SK-N-MC (cell line): Measurements from ENCODE around the gene PITPNC1.

Experiments
- DNase-seq: peaks from one replicate; pipeline ENCODE4 v3.0.0-alpha.2; 2011; ENCODE audit warnings: low read depth, low spot score
- H3K27ac ChIP-seq: fragments of 200-600 bp; sonication (generic); 2 replicates; pipeline ENCODE4 v1.5.1; 2016; ENCODE audit warnings: mixed run types
- H3K36me3 ChIP-seq: fragments of 200-600 bp; sonication (generic); 2 replicates; pipeline ENCODE4 v1.6.1; 2017; ENCODE audit warnings: antibody characterized with exemption, low read length, mixed read lengths; ENCODE audit not compliant: insufficient read depth
- H3K4me3 ChIP-seq: fragments of 200-600 bp; sonication (generic); 2 replicates; pipeline ENCODE4 v1.5.1; 2016
- H3K9ac ChIP-seq: fragments of 200-600 bp; sonication (generic); 2 replicates; pipeline ENCODE4 v1.8.0; 2017; ENCODE audit warnings: mixed run types, mixed read lengths; ENCODE audit not compliant: insufficient read length
- H3K9me3 ChIP-seq: fragments of 200-600 bp; sonication (generic); 2 replicates; pipeline ENCODE4 v1.6.1; 2017; ENCODE audit warnings: low read depth, mild to moderate bottlenecking, antibody characterized with exemption, low read length, moderate library complexity, mixed read lengths
- EZH2 ChIP-seq: fragments of 200-600 bp; sonication (generic); IDR thresholded peaks from one replicate; pipeline ENCODE4 v1.6.1; 2017; ENCODE audit warnings: antibody characterized with exemption
- FOXP2 ChIP-seq: optimal IDR thresholded peaks from 2 replicates; pipeline ENCODE3; 2011; ENCODE audit warnings: mild to moderate bottlenecking, moderate library complexity; ENCODE audit not compliant: insufficient read depth; ENCODE audit errors: extremely low read length, control extremely low read depth
- POLR2AphosphoS5 ChIP-seq: IDR thresholded peaks from 2 replicates; pipeline ENCODE4 v1.6.1; 2012; ENCODE audit warnings: mild to moderate bottlenecking, low read depth, low read length, borderline replicate concordance

Gene PITPNC1

GRCh38 chr17:67707442-67707841 lies 330.4 kb downstream of the PITPNC1 start:
- Histone ChIP-seq H3K36me3 (no peaks in the 10 kb centered on the region), H3K9ac (no peak overlapping the region), H3K9me3 (no peaks in the 10 kb centered on the region), H3K4me3 (no peak overlapping the region), H3K27ac (no peak overlapping the region)
- TF ChIP-seq EZH2 (no peak), POLR2AphosphoS5 (no peak)
- no peak for DNase-seq

GRCh38 chr17:67708378-67708777 lies 331.3 kb downstream of the PITPNC1 start:
- no peak overlapping the region for H3K27ac ChIP-seq
- H3K9me3 ChIP-seq: peaks cover 4% of the 10 kb centered on the region; the same call in 1 of the 2 replicates
- H3K36me3 ChIP-seq: no peaks in the 10 kb centered on the region
- TF ChIP-seq EZH2: no peak
- TF ChIP-seq FOXP2: no peak
- no peak for TF ChIP-seq POLR2AphosphoS5
- no peak overlapping the region for H3K9ac ChIP-seq
- no peak overlapping the region for H3K4me3 ChIP-seq
- no peak for DNase-seq

- no peak for TF ChIP-seq POLR2AphosphoS5
- no peak for TF ChIP-seq FOXP2
- TF ChIP-seq EZH2: no peak
- H3K9ac ChIP-seq: no peak overlapping the region
- H3K36me3 ChIP-seq: no peaks in the 10 kb centered on the region
- DNase-seq: no peak
- no peak overlapping the region for H3K27ac ChIP-seq
- H3K9me3 ChIP-seq: peaks cover 4% of the 10 kb centered on the region; the same call in 1 of the 2 replicates
- H3K4me3 ChIP-seq: no peak overlapping the region
These were observed 334.8 kb downstream of the PITPNC1 start for GRCh38 chr17:67711916-67712315.

- Histone ChIP-seq H3K9me3 (peaks cover 4% of the 10 kb centered on the region; the same call in 1 of the 2 replicates), H3K36me3 (no peaks in the 10 kb centered on the region), H3K4me3 (no peak overlapping the region), H3K27ac (no peak overlapping the region), H3K9ac (no peak overlapping the region)
- TF ChIP-seq EZH2: no peak
- no peak for DNase-seq
These were observed 335.3 kb downstream of the PITPNC1 start for GRCh38 chr17:67712375-67712774.

GRCh38 chr17:67713169-67713568 lies 336.1 kb downstream of the PITPNC1 start:
- no peak for DNase-seq
- no peaks in the 10 kb centered on the region for H3K36me3 ChIP-seq
- no peak overlapping the region for H3K9ac ChIP-seq
- H3K4me3 ChIP-seq: no peak overlapping the region
- H3K9me3 ChIP-seq: peaks cover 4% of the 10 kb centered on the region; the same call in 1 of the 2 replicates
- TF ChIP-seq EZH2: no peak
- TF ChIP-seq FOXP2: no peak
- no peak overlapping the region for H3K27ac ChIP-seq

GRCh38 chr17:67716405-67716798 lies 339.3 kb downstream of the PITPNC1 start:
- no peak for DNase-seq
- Histone ChIP-seq H3K27ac (no peak overlapping the region), H3K4me3 (no peak overlapping the region), H3K9me3 (peaks cover 4% of the 10 kb centered on the region; the same call in 1 of the 2 replicates), H3K36me3 (peaks cover 22% of the 10 kb centered on the region), H3K9ac (no peak overlapping the region)
- no peak for TF ChIP-seq EZH2
- TF ChIP-seq FOXP2: no peak
- no peak for TF ChIP-seq POLR2AphosphoS5

- H3K4me3 ChIP-seq: peak overlapping the region; percentile 93
- H3K9me3 ChIP-seq: peaks cover 4% of the 10 kb centered on the region; the same call in 1 of the 2 replicates
- H3K9ac ChIP-seq: peak overlapping the region; percentile 91
- H3K36me3 ChIP-seq: peaks cover 30% of the 10 kb centered on the region
- H3K27ac ChIP-seq: peak overlapping the region; percentile 70
- no peak for DNase-seq
- TF ChIP-seq FOXP2 (no peak), EZH2 (no peak), POLR2AphosphoS5 (no peak)
These were observed 340.1 kb downstream of the PITPNC1 start for GRCh38 chr17:67717192-67717623.

- Histone ChIP-seq H3K9ac (peak within 1 kb of the TSS; percentile 100), H3K9me3 (peaks cover 4% of the 10 kb centered on the region; the same call in 1 of the 2 replicates), H3K4me3 (peak within 1 kb of the TSS; percentile 93), H3K27ac (peak within 1 kb of the TSS; percentile 90), H3K36me3 (peaks cover 36% of the 10 kb centered on the region)
- TF ChIP-seq EZH2: no peak
- peak; percentile 96 for TF ChIP-seq POLR2AphosphoS5
- TF ChIP-seq FOXP2: peak; percentile 88
- DNase-seq: peak; percentile 87
These were observed 340.7 kb downstream of the PITPNC1 start, which contains the start of gene NOL11 for GRCh38 chr17:67717624-67718324. Gene NOL11, plus strand, starts transcription at chr17:67717936. Its CDS starts 12 bp downstream, at chr17:67717948.
